Measurements from ENCODE around the gene C9orf72. TPM values are rescaled to one million over a fixed set of nuclear protein-coding genes. Genes with fewer than 3 reads are reported as not detected.

The C9orf72 gene
- total and polyA plus RNA-seq, 5 donors from 2014 or later: 5.9 to 19.9 (median 9.2) TPM

- Histone ChIP-seq H3K27ac (ENCODE audit: insufficient read depth, low read length, poor library complexity, severe bottlenecking) (no peak overlapping the region), H3K4me1 (ENCODE audit: control insufficient read depth, insufficient read depth, low read length, poor library complexity, severe bottlenecking) (peaks cover 2% of the 10 kb centered on the region), H3K4me3 (ENCODE audit: low read depth, low read length) (no peak overlapping the region), H3K36me3 (ENCODE audit: control insufficient read depth, insufficient read depth, low read length) (no peaks in the 10 kb centered on the region), H3K9me3 (ENCODE audit: control insufficient read depth in 2 of 2, low read length in 2 of 2) (no peaks in the 10 kb centered on the region), H3K27me3 (ENCODE audit: control insufficient read depth, insufficient read depth, low read length) (peaks cover 12% of the 10 kb centered on the region)
- DNase-seq (no peak), ATAC-seq (ENCODE audit: low read depth in 2 of 2) (no peak)
- Mint-ChIP-seq H3K36me3 (peaks cover 3% of the 10 kb centered on the region), H3K4me3 (no peak overlapping the region), H3K27ac (no peak overlapping the region), H3K9me3 (no peaks in the 10 kb centered on the region), H3K4me1 (peaks cover 0 to 6% (median 1%) of the 10 kb centered on the region in 4 donors), H3K27me3 (peaks cover 25% of the 10 kb centered on the region)
Measured at GRCh38 chr9:27523141-27523540, 50.1 kb downstream of the C9orf72 start.

- Histone ChIP-seq H3K27me3 (ENCODE audit: control insufficient read depth, insufficient read depth, low read length) (peaks cover 4% of the 10 kb centered on the region), H3K36me3 (ENCODE audit: control insufficient read depth, insufficient read depth, low read length) (no peaks in the 10 kb centered on the region), H3K4me1 (ENCODE audit: control insufficient read depth, insufficient read depth, low read length, poor library complexity, severe bottlenecking) (no peaks in the 10 kb centered on the region), H3K4me3 (ENCODE audit: low read depth, low read length) (no peak overlapping the region), H3K9me3 (ENCODE audit: control insufficient read depth in 2 of 2, low read length in 2 of 2) (no peaks in the 10 kb centered on the region), H3K27ac (ENCODE audit: insufficient read depth, low read length, poor library complexity, severe bottlenecking) (no peak overlapping the region)
- Mint-ChIP-seq H3K27ac (no peak overlapping the region), H3K36me3 (peaks cover 3% of the 10 kb centered on the region), H3K9me3 (no peaks in the 10 kb centered on the region), H3K27me3 (peaks cover 3% of the 10 kb centered on the region), H3K4me3 (no peak overlapping the region), H3K4me1 (peaks cover 0 to 4% (median 0%) of the 10 kb centered on the region in 4 donors)
- ATAC-seq (ENCODE audit: low read depth in 2 of 2) (no peak), DNase-seq (no peak)
Measured at GRCh38 chr9:27520986-27521385, 52.3 kb downstream of the C9orf72 start.

- Histone ChIP-seq H3K9me3 (ENCODE audit: control insufficient read depth in 2 of 2, low read length in 2 of 2) (no peaks in the 10 kb centered on the region), H3K27me3 (ENCODE audit: control insufficient read depth, insufficient read depth, low read length) (peaks cover 4% of the 10 kb centered on the region), H3K4me1 (ENCODE audit: control insufficient read depth, insufficient read depth, low read length, poor library complexity, severe bottlenecking) (no peaks in the 10 kb centered on the region), H3K4me3 (ENCODE audit: low read depth, low read length) (no peak overlapping the region), H3K36me3 (ENCODE audit: control insufficient read depth, insufficient read depth, low read length) (no peaks in the 10 kb centered on the region), H3K27ac (ENCODE audit: insufficient read depth, low read length, poor library complexity, severe bottlenecking) (no peak overlapping the region)
- H3K4me1 Mint-ChIP-seq: peaks cover 0 to 4% (median 0%) of the 10 kb centered on the region in 4 donors
- DNase-seq: no peak
- no peak overlapping the region for H3K4me3 Mint-ChIP-seq
- no peak for ATAC-seq (ENCODE audit: low read depth in 2 of 2)
- peaks cover 3% of the 10 kb centered on the region for H3K36me3 Mint-ChIP-seq
- no peaks in the 10 kb centered on the region for H3K9me3 Mint-ChIP-seq
- no peaks in the 10 kb centered on the region for H3K27me3 Mint-ChIP-seq
- no peak overlapping the region for H3K27ac Mint-ChIP-seq
Measured at GRCh38 chr9:27519466-27520465, 53.5 kb downstream of the C9orf72 start.

GRCh38 chr9:27518809-27519208, 54.5 kb downstream of the C9orf72 start:
- Mint-ChIP-seq H3K9me3 (no peaks in the 10 kb centered on the region), H3K27me3 (no peaks in the 10 kb centered on the region), H3K36me3 (peaks cover 3% of the 10 kb centered on the region), H3K27ac (no peak overlapping the region), H3K4me1 (peaks cover 0 to 4% (median 0%) of the 10 kb centered on the region in 4 donors), H3K4me3 (no peak overlapping the region)
- Histone ChIP-seq H3K27me3 (ENCODE audit: control insufficient read depth, insufficient read depth, low read length) (no peaks in the 10 kb centered on the region), H3K36me3 (ENCODE audit: control insufficient read depth, insufficient read depth, low read length) (no peaks in the 10 kb centered on the region), H3K4me3 (ENCODE audit: low read depth, low read length) (no peak overlapping the region), H3K4me1 (ENCODE audit: control insufficient read depth, insufficient read depth, low read length, poor library complexity, severe bottlenecking) (no peaks in the 10 kb centered on the region), H3K27ac (ENCODE audit: insufficient read depth, low read length, poor library complexity, severe bottlenecking) (no peak overlapping the region), H3K9me3 (ENCODE audit: control insufficient read depth in 2 of 2, low read length in 2 of 2) (no peaks in the 10 kb centered on the region)
- DNase-seq (no peak), ATAC-seq (ENCODE audit: low read depth in 2 of 2) (no peak)

- Mint-ChIP-seq H3K27me3 (no peaks in the 10 kb centered on the region), H3K9me3 (no peaks in the 10 kb centered on the region), H3K36me3 (peaks cover 3% of the 10 kb centered on the region), H3K4me3 (no peak overlapping the region), H3K4me1 (peaks cover 0 to 4% (median 0%) of the 10 kb centered on the region in 4 donors), H3K27ac (no peak overlapping the region)
- no peaks in the 10 kb centered on the region for H3K9me3 ChIP-seq (ENCODE audit: control insufficient read depth in 2 of 2, low read length in 2 of 2)
- no peaks in the 10 kb centered on the region for H3K27me3 ChIP-seq (ENCODE audit: control insufficient read depth, insufficient read depth, low read length)
- no peak overlapping the region for H3K27ac ChIP-seq (ENCODE audit: insufficient read depth, low read length, poor library complexity, severe bottlenecking)
- no peaks in the 10 kb centered on the region for H3K36me3 ChIP-seq (ENCODE audit: control insufficient read depth, insufficient read depth, low read length)
- H3K4me1 ChIP-seq (ENCODE audit: control insufficient read depth, insufficient read depth, low read length, poor library complexity, severe bottlenecking): no peaks in the 10 kb centered on the region
- ATAC-seq (ENCODE audit: low read depth in 2 of 2) (no peak), DNase-seq (no peak)
- H3K4me3 ChIP-seq (ENCODE audit: low read depth, low read length): no peak overlapping the region
Measured at GRCh38 chr9:27518006-27518405, 55.3 kb downstream of the C9orf72 start.

- Histone ChIP-seq H3K27ac (ENCODE audit: insufficient read depth, low read length, poor library complexity, severe bottlenecking) (no peak overlapping the region), H3K36me3 (ENCODE audit: control insufficient read depth, insufficient read depth, low read length) (no peaks in the 10 kb centered on the region), H3K4me1 (ENCODE audit: control insufficient read depth, insufficient read depth, low read length, poor library complexity, severe bottlenecking) (no peaks in the 10 kb centered on the region), H3K27me3 (ENCODE audit: control insufficient read depth, insufficient read depth, low read length) (no peaks in the 10 kb centered on the region), H3K9me3 (ENCODE audit: control insufficient read depth in 2 of 2, low read length in 2 of 2) (no peaks in the 10 kb centered on the region), H3K4me3 (ENCODE audit: low read depth, low read length) (no peak overlapping the region)
- H3K4me1 Mint-ChIP-seq: peaks cover 0 to 2% (median 0%) of the 10 kb centered on the region in 4 donors
- DNase-seq: no peak
- H3K4me3 Mint-ChIP-seq: no peak overlapping the region
- peaks cover 0 to 2% (median 0%) of the 10 kb centered on the region in 7 donors for H3K9me3 Mint-ChIP-seq
- H3K27ac Mint-ChIP-seq: no peak overlapping the region
- H3K27me3 Mint-ChIP-seq: no peaks in the 10 kb centered on the region
- no peak for ATAC-seq (ENCODE audit: low read depth in 2 of 2)
- no peaks in the 10 kb centered on the region for H3K36me3 Mint-ChIP-seq
Measured at GRCh38 chr9:27514551-27514950, 58.7 kb downstream of the C9orf72 start.

GRCh38 chr9:27511771-27512170, 61.5 kb downstream of the C9orf72 start:
- Histone ChIP-seq H3K27me3 (ENCODE audit: control insufficient read depth, insufficient read depth, low read length) (no peaks in the 10 kb centered on the region), H3K4me1 (ENCODE audit: control insufficient read depth, insufficient read depth, low read length, poor library complexity, severe bottlenecking) (no peaks in the 10 kb centered on the region), H3K36me3 (ENCODE audit: control insufficient read depth, insufficient read depth, low read length) (no peaks in the 10 kb centered on the region), H3K27ac (ENCODE audit: insufficient read depth, low read length, poor library complexity, severe bottlenecking) (no peak overlapping the region), H3K4me3 (ENCODE audit: low read depth, low read length) (no peak overlapping the region), H3K9me3 (ENCODE audit: control insufficient read depth in 2 of 2, low read length in 2 of 2) (no peaks in the 10 kb centered on the region)
- no peak for ATAC-seq (ENCODE audit: low read depth in 2 of 2)
- DNase-seq: no peak
- Mint-ChIP-seq H3K4me1 (peaks cover 0 to 2% (median 0%) of the 10 kb centered on the region in 4 donors), H3K27me3 (no peaks in the 10 kb centered on the region), H3K27ac (no peak overlapping the region), H3K36me3 (no peaks in the 10 kb centered on the region), H3K9me3 (peaks cover 0 to 2% (median 0%) of the 10 kb centered on the region in 7 donors), H3K4me3 (no peak overlapping the region)
